ENCODE data around the gene ANKH.

DNA sequence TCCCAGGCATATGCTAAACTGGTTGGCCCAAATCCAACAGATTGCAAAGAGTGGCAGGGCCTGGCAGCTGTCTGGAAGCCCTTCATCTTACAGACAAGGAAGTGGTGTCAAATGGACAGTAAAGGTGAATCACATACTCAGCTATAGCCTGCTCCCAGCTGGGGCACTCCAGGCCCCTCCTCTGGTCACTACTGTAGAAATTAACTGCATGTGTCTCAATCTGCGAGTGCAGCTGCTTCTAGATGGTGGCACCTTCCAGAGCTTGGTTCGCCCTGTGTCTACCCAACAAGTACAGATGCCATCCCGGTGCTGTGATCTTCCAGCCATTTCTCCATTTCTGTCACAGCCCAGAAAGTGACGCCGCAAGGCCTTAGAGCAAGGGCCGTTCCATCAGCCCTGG is 156.9 kb downstream of the ANKH start:
- TF ChIP-seq, protein P1, sequence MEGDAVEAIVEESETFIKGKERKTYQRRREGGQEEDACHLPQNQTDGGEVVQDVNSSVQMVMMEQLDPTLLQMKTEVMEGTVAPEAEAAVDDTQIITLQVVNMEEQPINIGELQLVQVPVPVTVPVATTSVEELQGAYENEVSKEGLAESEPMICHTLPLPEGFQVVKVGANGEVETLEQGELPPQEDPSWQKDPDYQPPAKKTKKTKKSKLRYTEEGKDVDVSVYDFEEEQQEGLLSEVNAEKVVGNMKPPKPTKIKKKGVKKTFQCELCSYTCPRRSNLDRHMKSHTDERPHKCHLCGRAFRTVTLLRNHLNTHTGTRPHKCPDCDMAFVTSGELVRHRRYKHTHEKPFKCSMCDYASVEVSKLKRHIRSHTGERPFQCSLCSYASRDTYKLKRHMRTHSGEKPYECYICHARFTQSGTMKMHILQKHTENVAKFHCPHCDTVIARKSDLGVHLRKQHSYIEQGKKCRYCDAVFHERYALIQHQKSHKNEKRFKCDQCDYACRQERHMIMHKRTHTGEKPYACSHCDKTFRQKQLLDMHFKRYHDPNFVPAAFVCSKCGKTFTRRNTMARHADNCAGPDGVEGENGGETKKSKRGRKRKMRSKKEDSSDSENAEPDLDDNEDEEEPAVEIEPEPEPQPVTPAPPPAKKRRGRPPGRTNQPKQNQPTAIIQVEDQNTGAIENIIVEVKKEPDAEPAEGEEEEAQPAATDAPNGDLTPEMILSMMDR (IDR thresholded peaks at IDR 0.05) = no peak
- no peak for TF ChIP-seq EZH2 (IDR thresholded peaks at IDR 0.05; ENCODE audit: borderline replicate concordance, insufficient read depth, low read depth, low read length, poor library complexity, severe bottlenecking)
